ENCODE results near the gene S100A7. TPM values are rescaled to one million over a fixed set of nuclear protein-coding genes. Genes with fewer than 3 reads are reported as not detected.

Gene S100A7
- total RNA-seq: not detected
- long read RNA-seq: 0 reads

DNA sequence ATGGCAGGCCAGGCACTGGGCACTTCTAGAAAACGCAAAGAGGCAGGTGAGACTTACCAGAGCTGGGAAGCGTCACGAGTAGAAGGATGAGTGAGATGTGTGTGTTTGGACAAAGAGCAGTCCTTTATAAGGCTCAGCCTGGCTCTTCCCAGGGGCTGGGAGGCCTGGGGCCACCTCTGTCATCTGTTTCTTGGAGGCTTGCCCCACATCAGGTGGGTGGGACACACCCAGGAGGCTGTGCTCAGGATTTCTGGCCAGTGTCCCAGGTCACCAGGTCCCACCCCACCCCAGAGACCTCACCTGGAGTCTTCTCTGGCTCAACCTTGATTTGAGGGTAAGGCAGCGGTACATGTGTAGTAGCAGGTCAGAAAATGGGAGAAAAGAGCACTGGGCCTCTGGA is at the start of gene S100A7:
TSS of gene S100A7 (minus strand) at position 101 of the 400 bp plus-strand sequence. CDS start 1,638 bp downstream, outside the sequence.
- ATAC-seq (ENCODE audit: poor library complexity) (no peak), DNase-seq (no peak)
- intact Hi-C loops (cut with DNase I): no loop called here

DNA sequence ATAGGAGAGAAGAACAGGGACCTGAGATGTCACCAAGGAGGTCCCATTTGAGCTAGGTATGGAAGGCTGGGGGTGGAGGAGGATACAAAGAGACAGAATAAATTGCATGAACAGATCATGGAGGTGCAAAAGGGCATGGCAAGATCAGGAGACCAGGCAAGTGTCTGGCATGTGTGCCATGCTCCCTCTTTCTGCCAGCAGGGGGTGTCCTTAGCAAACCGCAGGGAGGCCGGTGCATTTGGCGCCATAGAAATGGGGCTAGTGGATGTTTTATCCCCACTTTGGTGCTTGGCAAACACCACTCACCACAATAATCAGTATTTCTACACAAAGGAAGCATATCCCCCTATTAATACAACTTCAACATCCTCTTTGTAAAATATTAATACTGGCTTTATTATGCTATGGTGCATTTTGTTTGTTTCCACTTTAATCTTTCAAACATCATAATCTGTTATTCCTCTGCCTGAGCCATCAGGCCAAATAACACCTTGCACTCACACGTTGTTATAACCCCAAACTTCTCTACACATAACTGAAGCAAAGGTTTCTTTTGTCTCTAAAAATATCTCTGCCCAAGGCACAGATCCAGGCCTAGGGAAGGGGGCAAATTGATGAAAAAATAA is 49.4 kb upstream of the S100A7 start:
- no peak for ATAC-seq (ENCODE audit: poor library complexity)
- intact Hi-C loops (cut with DNase I): loop anchor here (2.0 to 10.0 kb wide), 2 partner anchors 57 to 245 kb away; no protein-coding TSS in a partner anchor
- DNase-seq: no peak

DNA sequence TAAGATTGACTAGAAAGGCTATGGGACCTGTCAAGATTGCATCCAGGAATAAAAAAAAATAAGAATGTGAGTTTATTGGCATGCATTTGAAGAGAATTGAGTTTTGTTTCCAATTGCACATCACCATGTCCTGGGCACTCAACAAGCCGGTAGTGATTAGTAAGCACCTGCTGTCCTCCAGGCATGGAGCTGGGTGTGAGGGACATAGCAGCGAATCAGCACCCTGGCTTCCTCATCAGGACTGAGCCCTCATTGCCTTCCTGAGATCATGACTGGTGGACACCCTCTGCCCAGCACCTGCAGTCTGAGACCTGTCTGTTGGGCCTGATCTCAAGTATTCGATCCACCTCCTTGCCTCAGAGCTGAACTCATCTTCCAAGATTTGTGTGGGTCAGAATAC is 48.6 kb upstream of the S100A7 start:
- no peak for DNase-seq
- no peak for ATAC-seq (ENCODE audit: poor library complexity)
- intact Hi-C loops (cut with DNase I): loop anchor here (2.0 kb wide), 1 partner anchor 58 kb away; no protein-coding TSS in a partner anchor

DNA sequence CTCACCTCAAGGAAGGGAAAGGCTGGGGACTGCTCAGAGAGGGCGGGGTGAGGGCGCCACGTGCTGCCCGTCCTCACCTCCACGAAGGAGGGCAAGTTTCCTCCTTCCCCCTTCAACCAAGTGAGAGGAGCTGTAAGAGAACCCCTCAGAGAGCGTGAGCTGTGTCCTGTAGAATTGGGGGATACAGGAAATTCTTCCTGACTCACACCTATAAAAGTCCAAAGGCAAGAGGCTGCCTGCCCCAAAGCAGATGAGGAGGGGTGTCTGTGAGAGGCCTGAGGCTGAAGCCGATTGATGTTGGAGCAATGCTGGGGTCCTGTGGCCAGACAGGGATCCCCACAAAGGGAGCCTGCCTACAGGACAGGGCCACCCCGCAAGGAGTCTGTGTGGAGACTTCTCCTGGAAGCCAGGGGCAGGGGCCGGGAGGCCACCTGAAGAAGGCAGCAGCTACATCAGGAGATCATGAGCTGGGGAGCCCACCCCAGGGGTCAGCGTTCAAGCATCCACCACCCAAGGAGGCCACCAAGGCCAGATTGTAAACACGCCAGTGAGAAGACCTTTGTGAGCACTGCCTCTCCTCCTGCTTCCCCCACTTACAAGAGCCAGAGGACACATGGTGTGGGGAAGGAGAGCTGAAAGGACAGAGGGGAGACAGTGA is 47.6 kb upstream of the S100A7 start:
- intact Hi-C loops (cut with DNase I): loop anchor here (2.0 kb wide), 1 partner anchor 59 kb away; no protein-coding TSS in a partner anchor
- DNase-seq: no peak

DNA sequence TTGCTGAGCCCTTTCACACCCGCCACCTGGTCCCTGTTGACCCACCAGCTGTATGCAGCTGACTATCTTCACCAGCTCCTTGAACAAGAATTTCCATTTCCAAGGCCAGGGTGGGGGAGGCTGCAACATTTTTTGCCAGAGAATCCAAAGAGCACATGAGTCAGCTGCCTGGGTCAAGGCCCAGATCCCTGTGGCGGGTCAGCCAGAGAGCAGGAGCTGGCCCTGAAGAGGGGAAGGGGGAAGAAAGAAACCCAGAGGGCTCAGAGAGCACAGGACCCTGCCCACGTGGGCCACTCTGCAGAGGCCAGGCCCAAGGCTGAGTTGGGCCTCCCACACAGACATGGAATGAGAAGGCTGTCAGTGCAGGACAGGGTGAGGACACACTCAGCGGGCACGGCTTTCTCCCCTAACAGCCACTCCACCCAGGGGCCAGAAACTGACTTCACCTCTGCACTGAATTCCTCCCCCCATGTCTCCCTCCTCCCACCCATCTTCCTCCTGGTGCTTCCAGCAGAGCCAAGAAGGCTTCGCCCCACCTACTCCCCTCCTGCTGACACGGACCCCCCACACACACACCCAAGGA is 46.5 kb upstream of the S100A7 start:
- intact Hi-C loops (cut with DNase I): no loop called here
- ATAC-seq (ENCODE audit: poor library complexity) (peak; percentile 90), DNase-seq (peak; percentile 89)

More for the DNA sequence above, 47.6 kb upstream of the S100A7 start:
- no peak for ATAC-seq (ENCODE audit: poor library complexity)

DNA sequence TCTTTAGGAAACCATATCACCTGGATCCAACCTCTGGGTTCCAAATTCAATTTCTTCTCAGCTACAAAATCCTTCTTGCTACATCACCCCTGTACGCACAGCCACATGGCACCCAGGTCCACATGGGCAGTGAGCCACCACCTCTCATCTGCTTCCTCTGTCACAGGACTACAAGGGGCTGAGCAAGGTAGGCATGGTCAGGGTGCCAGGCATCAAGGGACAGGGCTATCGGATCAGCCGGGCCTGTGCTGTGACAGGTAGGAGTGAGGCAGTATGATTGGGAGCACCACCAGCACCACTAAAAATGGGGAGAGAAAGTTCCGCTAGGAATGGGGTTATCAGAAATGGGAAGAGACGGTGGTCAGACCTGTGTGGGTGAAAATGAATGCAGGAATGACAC is 45.9 kb upstream of the S100A7 start:
- intact Hi-C loops (cut with DNase I): no loop called here
- ATAC-seq (ENCODE audit: poor library complexity) (no peak), DNase-seq (no peak)

DNA sequence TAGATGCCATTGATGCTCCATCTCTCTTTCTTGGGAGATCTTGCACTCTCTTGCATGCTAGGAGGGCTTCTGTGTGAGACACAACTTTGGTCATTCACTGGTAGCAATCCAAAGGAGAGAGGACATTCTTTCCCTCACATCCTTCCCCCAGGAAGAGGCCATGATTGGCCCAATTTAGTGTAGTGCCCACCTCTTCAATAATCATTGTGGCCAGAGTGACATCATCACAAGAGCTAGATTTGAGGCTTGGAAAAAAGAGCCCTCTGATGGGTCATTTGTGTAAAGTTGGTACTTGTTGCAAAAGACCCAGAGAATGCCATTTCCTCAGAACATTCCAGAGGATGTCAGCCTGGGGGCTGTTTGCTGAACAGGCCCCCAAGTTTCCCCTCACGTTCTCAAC is 45.1 kb upstream of the S100A7 start:
- ATAC-seq (ENCODE audit: poor library complexity) (no peak), DNase-seq (no peak)
- intact Hi-C loops (cut with DNase I): no loop called here

DNA sequence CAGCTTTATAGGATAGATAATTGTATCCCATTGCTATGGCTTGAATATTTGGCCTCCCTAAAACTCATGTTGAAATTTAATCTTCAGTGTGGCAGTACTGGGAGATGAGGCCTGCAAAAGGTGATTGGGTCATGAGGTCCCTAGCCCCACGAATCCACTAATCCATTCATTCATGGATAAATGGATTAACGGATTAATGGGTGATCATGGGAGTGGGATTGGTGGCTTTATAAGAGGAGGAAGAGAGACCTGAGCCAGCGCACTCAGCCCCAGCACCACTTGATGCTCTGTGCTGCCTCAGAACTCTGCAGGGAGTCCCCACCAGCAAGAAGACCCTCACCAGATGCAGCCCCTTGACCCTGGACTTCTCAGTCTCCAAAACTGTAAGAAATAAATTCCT is 43.3 kb upstream of the S100A7 start:
- ATAC-seq (ENCODE audit: poor library complexity) (no peak), DNase-seq (no peak)
- intact Hi-C loops (cut with DNase I): no loop called here

DNA sequence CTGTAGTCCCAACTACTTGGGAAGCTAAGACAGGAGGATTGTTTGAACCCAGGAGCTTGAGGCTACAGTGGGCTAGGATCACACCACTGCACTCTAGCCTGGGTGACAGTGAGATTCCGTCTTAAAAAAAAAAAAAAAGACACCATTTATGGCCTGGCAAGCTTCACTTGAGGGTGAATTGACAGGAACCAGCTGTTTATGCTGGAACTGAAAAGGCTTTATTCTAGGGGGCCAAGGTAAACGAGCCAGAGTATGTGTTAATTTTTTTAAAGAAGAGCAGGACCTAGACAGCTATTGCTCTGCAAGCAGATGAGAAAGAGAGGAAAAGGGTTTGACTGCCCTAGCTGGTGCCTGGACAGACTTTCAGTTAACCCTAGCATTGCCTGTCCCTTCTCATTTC is 38.3 kb upstream of the S100A7 start:
- DNase-seq: no peak
- intact Hi-C loops (cut with DNase I): no loop called here
- no peak for ATAC-seq (ENCODE audit: poor library complexity)

DNA sequence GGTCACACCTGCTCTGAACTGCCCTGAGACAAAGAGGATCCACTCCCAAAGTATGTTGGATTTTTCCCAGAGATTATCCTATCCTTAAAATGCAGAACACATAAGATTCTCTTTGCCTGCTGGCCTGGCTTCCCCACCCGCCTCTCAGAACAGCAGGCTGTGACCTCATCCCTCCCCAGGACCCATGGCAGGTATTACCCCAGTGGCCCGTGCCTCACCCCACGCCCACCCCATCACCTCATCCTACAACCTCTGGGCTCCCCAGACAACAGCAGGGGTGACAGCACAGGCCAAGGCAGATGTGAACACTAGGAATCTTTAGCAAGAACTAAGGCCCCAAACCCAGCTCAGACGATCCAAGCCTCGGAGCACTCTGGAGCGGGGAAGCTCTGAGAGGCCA is 35.1 kb upstream of the S100A7 start:
- no peak for ATAC-seq (ENCODE audit: poor library complexity)
- DNase-seq: no peak
- intact Hi-C loops (cut with DNase I): loop anchor here (2.0 kb wide), 1 partner anchor 143 kb away; no protein-coding TSS in a partner anchor

DNA sequence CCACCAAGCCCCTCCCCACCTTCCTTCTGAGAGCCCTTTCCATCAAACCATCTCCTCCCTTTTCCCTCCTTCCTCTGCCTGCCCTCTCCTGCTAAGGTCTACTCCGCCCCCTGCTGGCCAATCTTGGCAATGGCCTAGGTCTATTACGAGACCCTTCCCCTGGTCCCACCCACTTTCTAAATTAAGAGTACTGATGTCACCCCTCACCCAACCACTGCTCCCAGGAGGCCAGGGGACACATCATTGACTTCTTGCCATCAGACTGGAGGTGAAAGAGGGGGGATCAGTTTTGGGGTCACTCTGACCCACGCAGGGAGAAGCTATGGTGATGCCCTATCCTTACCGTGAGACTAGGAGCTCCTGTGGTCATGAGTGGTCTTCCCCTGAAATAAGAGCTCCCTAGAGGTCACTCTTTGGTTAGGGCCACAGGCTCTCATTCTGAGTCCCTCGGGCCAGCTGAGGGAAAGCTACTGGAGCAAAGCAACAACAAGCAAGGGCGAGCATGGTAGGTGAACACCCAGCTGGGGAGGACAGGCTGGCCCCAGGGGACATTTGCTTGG is 34.6 kb upstream of the S100A7 start:
- ATAC-seq (ENCODE audit: poor library complexity) (peak; percentile 72), DNase-seq (peak; percentile 88)
- intact Hi-C loops (cut with DNase I): loop anchor here (2.0 kb wide), 1 partner anchor 142 kb away; no protein-coding TSS in a partner anchor

DNA sequence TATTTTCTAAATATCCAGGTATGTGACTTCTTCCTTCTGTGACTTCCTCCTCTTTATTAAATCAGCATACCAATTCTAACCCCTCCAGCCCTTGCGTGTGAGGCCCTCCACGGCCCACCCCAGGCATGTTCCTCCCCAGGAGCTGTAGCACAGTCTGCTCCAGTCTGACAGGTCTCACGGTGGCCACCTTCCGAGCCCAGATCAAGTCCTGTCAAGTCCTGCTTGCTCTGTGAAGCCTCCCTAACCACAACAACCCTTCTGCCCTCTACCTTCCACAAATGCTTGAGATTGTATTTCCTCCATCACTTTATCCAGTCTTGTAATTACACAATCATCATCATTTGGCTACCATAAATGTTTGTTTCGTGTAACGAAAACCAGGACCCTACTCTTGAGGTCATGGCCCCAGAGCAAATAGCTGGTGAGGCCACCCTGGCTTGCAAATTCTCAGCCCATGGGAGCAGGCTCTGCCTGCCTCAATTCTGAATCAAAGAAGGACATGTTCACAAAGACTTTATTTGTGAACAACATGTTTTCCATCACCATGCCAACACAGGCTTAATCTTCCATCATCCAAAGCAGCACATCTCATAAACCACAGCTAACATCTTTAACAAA is 33.0 kb upstream of the S100A7 start:
- ATAC-seq (ENCODE audit: poor library complexity) (peak; percentile 14), DNase-seq (no peak)
- intact Hi-C loops (cut with DNase I): no loop called here

DNA sequence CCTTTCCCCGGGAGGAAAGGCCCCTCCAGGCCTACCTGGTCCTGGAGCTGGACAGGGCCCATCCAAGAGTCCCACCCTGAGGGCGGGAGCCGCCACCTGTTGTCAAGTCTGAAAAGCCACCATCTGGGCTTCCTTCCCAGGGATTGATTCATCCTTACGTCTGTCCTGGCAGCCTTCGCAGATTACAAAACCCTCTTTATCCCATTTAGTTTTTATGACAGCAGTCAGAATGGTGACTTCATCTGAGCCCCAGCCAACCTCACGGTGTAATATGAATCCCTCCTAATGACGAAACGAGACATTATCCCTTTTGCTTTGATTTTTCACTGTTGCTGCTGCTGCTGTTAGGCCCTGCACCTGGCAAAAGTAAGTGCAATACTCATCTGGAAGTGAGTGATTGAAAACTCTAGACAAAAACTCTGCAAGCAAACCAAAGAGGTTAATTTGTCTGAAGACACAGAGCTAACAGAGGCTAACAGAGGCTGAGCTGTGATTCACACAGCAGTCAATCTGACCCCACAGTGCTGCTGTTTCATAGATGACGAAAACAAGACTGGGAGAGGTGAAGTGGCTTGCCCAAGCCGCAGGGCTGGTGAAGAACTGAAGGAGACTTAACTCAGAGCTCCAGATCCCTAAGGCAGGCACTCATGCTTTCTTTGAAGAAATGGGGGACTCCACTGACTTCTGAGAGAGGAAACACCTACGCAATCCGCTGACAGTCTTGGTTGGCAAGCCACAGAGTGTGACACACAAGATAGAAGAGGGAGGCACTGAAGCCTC is 30.0 kb upstream of the S100A7 start:
- intact Hi-C loops (cut with DNase I): no loop called here
- DNase-seq (peak; percentile 73), ATAC-seq (ENCODE audit: poor library complexity) (peak; percentile 72)

DNA sequence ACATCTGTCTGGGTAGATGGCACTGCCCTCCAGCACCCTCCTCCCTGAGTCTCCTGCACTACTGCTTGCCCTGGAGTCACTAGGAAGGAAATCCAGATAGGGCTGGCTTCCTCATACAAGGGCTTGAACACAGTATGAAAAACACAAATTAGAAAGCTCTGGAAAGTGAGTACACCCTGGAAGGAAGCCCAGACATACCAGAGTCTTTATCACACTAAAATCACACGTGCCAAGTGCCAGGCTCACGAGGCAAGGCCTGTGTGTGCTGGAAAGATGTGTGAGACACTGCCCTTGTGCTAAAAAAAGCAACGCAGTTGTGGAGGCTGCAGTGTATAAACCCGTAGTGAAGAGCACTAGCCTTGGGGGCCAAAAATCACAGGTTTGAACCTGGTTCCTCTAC is 28.3 kb upstream of the S100A7 start:
- DNase-seq (no peak), ATAC-seq (ENCODE audit: poor library complexity) (peak; percentile 8)
- intact Hi-C loops (cut with DNase I): no loop called here

DNA sequence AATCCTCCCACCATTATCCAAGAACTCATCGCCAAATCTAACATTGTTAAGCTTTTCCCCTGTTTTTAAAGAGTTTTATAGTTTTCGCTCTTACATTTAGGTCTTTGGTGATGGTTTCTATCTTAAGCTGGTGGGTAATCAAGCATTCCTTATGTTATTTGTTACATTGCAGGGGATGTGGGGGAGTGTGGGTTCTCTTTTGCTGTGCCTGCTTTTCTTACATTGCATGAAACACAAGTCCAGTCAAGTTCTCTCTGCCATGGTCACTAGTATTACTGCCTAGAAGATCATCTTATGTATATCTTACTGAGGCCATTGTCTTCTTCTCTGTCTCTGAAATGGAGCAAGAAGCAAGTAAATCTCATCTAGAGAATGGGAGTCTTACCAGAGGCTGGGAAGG is 27.3 kb upstream of the S100A7 start:
- intact Hi-C loops (cut with DNase I): no loop called here
- ATAC-seq (ENCODE audit: poor library complexity) (no peak), DNase-seq (no peak)

DNA sequence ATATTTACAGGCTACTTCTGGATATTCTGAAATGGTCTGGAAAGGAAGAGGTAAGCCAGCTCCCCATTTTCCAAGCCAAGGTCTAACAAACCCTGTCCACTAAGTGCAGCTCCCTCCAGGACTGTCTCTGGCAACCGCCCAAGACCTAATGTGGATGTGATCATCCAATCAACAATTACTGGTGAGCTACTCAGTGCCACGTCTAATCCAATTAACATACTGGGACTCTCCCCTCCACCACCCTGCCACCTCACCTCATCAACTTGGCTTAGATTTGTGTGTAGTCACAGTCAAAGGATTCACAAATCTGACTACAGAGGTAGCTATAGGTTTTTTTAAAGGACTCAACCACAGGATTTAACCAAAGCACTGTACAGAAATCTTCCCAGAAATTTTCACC is 25.4 kb upstream of the S100A7 start:
- intact Hi-C loops (cut with DNase I): no loop called here
- ATAC-seq (ENCODE audit: poor library complexity) (no peak), DNase-seq (no peak)

DNA sequence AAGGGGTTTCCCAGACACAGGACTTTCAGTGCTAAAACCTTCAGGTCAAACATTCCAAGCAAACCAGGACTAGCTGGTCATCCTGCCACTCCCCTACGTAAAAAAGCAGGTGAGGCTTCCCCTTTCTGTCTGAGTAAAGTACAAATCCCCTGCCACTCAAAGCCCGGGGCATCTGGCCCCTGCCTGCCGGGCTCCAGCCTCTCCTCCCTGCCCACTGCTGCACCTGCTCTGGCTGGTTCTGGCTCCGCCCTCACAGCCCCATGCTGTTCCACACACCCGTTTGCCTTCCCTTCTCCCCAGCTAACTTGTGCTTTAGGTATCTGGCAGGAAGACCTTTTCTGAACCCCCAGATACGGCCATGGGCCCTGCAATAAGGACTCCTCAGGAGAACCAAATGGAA is 23.3 kb upstream of the S100A7 start:
- intact Hi-C loops (cut with DNase I): no loop called here
- ATAC-seq (ENCODE audit: poor library complexity): no peak
- DNase-seq: no peak

DNA sequence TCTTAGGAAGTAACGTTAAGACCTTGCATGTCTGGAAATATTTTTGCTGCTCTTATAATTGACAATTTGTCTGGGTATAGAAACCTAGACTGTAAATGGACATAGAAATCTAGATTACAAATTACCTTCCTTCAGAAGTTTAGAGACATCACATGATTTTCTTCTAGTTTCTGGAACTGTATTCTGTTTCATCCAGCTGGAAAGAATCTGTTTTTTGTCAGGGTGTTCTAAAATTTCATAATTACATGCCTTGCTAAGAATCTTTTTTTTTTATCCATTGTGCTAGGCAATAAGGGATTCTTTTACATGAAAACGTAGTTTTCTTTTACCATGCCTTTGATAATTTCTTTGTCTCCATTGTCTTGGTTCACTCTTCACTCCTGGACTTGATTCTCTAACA is 20.7 kb upstream of the S100A7 start:
- intact Hi-C loops (cut with DNase I): no loop called here
- DNase-seq: no peak
- ATAC-seq (ENCODE audit: poor library complexity): no peak

Measured in Right ventricle myocardium superior (tissue), 1 donor.